Kidney epithelial cell (primary cell): Measurements from ENCODE around the gene SLC25A53. TPM values are rescaled to one million over a fixed set of nuclear protein-coding genes. Genes with fewer than 3 reads are reported as not detected.
"Not testable (repeated sequence)": the region's sequence is repeated elsewhere in the genome, so short reads cannot be mapped to it uniquely, and the experiment has no call there.

Source experiments
- DNase-seq: peaks from one replicate; pipeline ENCODE4 v3.0.0-alpha.2; 2010; ENCODE audit warnings: low read depth
- H3K27me3 ChIP-seq: 2 replicates; pipeline ENCODE4 v1.6.0; 2011; ENCODE audit warnings: low read length; ENCODE audit not compliant: control insufficient read depth, insufficient read depth
- H3K36me3 ChIP-seq: 2 replicates; pipeline ENCODE4 v1.5.1; 2011; ENCODE audit warnings: low read length; ENCODE audit not compliant: control insufficient read depth, insufficient read depth
- H3K4me3 ChIP-seq: 2 replicates; pipeline ENCODE4 v1.5.1; 2011; ENCODE audit warnings: low read depth, mild to moderate bottlenecking, control low read depth, low read length
- total RNA-seq: library from RNA; depleted of rRNA; stranded (reverse); fragments of >200 nt; gene quantifications from 2 replicates; pipeline ENCODE4 v1.2.3, GENCODE V29; 2015
- TF ChIP-seq, protein P1 (sequence below): IDR thresholded peaks from 2 replicates; pipeline ENCODE4 v1.5.1; 2011; ENCODE audit warnings: mild to moderate bottlenecking, moderate library complexity, low read length, control low read depth, inconsistent platforms; ENCODE audit not compliant: insufficient read depth, poor library complexity, severe bottlenecking

SLC25A53 gene
- total RNA-seq, 1 donor from 2014 or later, result 3.4 TPM

DNA sequence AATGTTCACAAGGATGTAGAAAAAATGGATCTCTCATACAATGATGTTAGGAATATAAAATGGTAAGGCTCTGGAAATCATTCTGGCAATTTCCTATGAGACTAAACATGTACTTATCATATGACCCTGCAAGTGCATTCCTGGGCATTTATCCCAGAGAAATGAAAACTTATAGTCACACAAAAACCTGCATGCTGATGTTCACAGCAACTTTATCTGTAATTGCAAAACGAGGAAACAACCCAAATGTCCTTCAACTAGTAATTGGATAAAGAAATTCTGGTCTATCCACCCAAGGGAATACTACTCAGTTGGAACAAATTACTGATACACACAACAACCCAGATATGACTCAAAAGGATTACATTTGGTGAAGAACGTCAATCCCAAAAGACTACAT is 30.0 kb downstream of the SLC25A53 start:
- Histone ChIP-seq H3K36me3 (no peaks in the 10 kb centered on the region), H3K27me3 (peaks cover 2% of the 10 kb centered on the region), H3K4me3 (no peak overlapping the region)
- TF ChIP-seq, protein P1, sequence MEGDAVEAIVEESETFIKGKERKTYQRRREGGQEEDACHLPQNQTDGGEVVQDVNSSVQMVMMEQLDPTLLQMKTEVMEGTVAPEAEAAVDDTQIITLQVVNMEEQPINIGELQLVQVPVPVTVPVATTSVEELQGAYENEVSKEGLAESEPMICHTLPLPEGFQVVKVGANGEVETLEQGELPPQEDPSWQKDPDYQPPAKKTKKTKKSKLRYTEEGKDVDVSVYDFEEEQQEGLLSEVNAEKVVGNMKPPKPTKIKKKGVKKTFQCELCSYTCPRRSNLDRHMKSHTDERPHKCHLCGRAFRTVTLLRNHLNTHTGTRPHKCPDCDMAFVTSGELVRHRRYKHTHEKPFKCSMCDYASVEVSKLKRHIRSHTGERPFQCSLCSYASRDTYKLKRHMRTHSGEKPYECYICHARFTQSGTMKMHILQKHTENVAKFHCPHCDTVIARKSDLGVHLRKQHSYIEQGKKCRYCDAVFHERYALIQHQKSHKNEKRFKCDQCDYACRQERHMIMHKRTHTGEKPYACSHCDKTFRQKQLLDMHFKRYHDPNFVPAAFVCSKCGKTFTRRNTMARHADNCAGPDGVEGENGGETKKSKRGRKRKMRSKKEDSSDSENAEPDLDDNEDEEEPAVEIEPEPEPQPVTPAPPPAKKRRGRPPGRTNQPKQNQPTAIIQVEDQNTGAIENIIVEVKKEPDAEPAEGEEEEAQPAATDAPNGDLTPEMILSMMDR, result no peak
- no peak for DNase-seq

DNA sequence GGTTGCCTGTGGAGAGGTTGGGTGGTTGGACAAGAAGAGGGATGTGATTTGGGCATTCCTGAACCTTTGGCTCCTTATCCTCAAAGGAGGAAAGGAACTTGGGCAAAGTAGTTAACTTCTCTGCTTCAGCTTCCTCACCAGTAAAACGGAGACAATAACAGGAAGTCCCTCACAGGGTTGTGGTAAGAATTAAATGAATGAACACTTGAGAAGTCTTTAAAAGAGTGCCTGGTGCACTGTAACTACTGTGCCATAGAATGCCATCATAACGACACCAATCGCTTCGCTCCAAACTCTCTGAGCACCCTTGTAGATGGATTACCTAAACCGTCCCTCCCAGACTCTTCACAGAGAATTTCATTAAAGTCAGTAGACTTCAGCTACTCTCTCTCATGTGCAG is 34.0 kb downstream of the SLC25A53 start:
- DNase-seq, result no peak
- Histone ChIP-seq H3K36me3 (no peaks in the 10 kb centered on the region), H3K27me3 (no peaks in the 10 kb centered on the region), H3K4me3 (no peak overlapping the region)
- TF ChIP-seq, protein P1, result no peak

DNA sequence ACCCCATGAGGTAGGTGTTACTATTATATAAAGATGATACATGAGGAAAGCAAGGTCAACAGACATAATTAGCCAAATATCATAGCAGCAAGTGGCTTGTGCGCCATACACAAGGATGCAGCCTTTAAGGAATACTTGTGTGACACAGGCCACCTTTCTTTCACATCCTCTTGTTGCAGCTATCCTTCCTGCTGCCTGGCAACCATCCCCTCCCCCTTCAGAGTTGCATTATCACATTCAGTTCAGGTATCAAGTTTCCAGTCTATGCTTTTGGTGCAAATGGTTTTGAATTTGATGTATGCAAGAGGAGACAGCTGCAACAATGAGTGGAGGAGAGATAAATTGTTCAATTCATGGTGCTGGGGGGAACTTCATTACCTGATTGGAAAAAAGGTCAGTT is 38.0 kb downstream of the SLC25A53 start:
- no peak for DNase-seq

DNA sequence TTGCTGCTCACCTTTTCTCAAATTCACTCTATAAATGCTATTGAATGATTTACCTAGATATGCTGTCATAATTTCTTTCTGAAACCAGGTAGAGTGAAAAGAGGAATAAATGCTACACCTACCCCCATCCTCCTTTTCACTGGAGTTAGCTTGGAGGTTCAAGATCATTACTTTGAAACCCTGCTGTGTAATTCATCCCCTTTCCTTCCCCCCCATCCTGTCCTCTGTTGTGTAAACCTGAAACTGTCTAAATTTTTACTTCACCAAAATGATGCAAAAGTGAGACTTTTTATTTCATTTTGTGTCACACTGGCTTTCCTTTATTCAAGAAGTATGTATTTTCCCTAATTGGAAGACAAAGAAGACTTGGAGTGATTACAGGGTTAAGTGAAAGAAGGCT is 39.0 kb downstream of the SLC25A53 start:
- TF ChIP-seq, protein P1, result no peak
- Histone ChIP-seq H3K36me3 (no peaks in the 10 kb centered on the region), H3K4me3 (no peak overlapping the region), H3K27me3 (no peaks in the 10 kb centered on the region)
- no peak for DNase-seq

More for the DNA sequence above, 38.0 kb downstream of the SLC25A53 start:
- Histone ChIP-seq H3K36me3 (no peaks in the 10 kb centered on the region), H3K4me3 (no peak overlapping the region), H3K27me3 (no peaks in the 10 kb centered on the region)
- TF ChIP-seq, protein P1, result no peak

DNA sequence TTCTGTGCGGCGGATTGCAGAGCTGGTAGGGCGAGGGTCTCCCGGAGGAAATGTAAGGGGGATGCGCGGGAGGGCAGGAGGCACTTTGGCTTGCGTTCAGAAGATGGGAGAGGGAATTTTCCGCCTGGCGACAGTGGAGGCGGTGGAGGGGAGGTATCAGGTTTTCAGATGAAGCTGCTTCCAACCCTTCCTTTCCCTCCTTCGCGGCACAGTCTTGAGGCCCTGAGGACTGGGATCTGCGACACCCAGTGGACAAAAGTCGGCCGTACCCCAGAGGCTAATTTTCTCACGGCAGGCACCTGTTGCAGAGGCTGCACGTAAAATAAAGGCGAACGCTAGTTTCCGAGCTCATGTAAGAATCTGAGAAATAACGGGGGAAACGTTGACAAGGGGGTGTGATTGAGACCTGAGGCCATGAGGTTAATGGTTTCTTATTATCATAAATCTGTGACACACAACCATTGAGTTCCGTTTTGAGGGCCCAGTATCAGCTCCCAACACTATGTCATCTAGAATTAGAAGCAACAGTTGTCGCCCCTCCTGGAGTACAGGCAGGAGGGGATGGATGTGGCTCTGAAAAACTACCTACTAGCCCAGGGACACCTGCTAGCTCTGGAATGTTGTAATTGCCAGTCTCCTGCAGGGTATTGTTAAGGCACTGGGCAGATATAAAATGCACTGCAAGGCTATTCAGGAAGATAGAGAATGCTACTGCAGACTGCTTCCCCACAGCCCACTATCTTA is 43.4 kb downstream of the SLC25A53 start:
- peak overlapping the region; percentile 52 for H3K4me3 ChIP-seq
- H3K27me3 ChIP-seq, result no peaks in the 10 kb centered on the region
- TF ChIP-seq, protein P1, result peak; percentile 50
- DNase-seq, result no peak
- no peaks in the 10 kb centered on the region for H3K36me3 ChIP-seq

DNA sequence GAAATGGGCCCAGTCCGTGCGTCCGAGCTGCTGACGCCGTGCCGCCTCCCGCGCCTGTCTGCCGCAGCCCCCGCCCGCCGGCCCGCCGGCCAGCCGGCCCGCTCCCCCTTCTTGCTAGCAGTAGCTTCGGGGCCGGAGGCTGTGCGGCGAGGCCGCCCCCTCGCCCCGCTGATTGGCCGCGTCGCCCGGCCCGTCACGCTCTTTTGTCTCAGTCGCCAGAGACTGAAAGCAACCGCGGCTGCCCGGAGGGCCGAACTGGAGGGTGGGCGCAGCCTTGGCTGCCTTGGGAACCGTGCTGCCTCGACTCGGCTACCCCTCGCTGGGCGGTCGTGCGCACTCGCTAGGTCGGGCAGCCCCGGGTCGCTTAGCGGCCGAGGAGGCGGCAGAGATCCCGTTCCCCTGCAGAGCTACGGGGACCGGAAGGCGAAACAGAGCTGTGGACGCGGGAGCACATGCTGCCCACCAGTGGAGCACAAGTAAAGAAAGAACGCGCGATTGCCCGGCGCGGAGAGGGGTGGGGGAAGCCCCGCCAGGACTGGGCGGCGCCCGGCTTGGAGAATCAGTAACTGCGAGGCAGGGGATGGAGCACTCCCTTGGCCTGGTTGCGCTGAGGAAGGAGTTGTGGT is 44.4 kb downstream of the SLC25A53 start, which contains the start of gene ZCCHC18:
TSS of gene ZCCHC18 (plus strand) at position 198 of the 626 bp plus-strand sequence. CDS start 1,589 bp downstream, outside the sequence.
- TF ChIP-seq, protein P1, result no peak
- DNase-seq, result no peak

DNA sequence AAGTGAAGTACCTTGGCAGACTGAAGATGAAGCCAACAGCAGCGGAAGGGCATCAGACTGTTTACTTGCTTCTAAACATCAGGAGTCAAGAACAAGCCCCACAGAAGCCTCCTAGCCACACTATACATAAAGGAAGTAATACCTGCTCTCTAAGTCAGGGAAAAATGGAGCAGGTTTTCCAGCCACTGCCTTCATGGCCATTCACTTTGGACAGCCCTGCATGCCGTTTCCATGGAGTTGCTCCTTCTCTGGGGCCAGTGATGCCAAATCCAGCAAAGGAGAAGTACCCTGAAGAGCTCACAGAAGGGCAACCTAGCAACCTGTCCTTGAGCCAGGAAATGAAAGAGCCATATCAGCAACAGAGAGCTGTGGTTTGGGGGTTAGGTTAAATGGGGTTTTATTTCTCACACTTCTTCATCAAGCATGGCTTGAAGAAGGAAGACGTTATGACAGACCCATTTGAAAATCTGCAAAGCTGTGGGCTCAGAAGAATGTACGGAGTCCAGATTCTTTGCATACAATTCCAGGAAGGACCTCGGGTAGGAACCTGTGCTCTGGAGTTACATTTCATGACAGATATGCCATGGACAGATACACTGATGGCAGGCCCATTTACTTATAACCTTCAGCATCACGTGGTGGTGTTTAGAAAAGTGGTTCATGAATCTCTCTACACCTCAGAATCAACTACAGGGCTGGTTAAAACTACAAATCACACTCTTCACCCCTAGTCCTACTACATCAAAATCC is 46.1 kb downstream of the SLC25A53 start:
- DNase-seq, H3K4me3 ChIP-seq, H3K36me3 ChIP-seq, H3K27me3 ChIP-seq: not testable (repeated sequence)

More for the DNA sequence above, 44.4 kb downstream of the SLC25A53 start, which contains the start of gene ZCCHC18:
- H3K36me3 ChIP-seq, result no peaks in the 10 kb centered on the region
- H3K4me3 ChIP-seq, result peak within 1 kb of the TSS; percentile 52
- no peaks in the 10 kb centered on the region for H3K27me3 ChIP-seq
